GM18867 (cell line): ENCODE results near the gene FOXN1.
"Not testable (repeated sequence)": the region's sequence is repeated elsewhere in the genome, so short reads cannot be mapped to it uniquely, and the experiment has no call there.

Experiments
- ATAC-seq: cut with Tn5 transposase; IDR thresholded peaks from one replicate; pipeline ENCODE4 v1.9.1; 2021; ENCODE audit warnings: mild to moderate bottlenecking, moderate library complexity; ENCODE audit not compliant: unreplicated experiment

The FOXN1 gene

GRCh38 chr17:28499684-28500357, 6.3 kb upstream of the FOXN1 start:
- no peak for ATAC-seq

- ATAC-seq, result peak; percentile 69
Observed at GRCh38 chr17:28500712-28501379, 5.3 kb upstream of the FOXN1 start.

GRCh38 chr17:28501421-28502284, 4.5 kb upstream of the FOXN1 start:
- ATAC-seq, result no peak

- ATAC-seq, result no peak
Observed at GRCh38 chr17:28503420-28503819, 2.7 kb upstream of the FOXN1 start.

- ATAC-seq, result no peak
Observed at GRCh38 chr17:28506763-28507487, 777 bp downstream of the FOXN1 start.

- ATAC-seq, result no peak
Observed at GRCh38 chr17:28507567-28508203, 1.5 kb downstream of the FOXN1 start.

DNA sequence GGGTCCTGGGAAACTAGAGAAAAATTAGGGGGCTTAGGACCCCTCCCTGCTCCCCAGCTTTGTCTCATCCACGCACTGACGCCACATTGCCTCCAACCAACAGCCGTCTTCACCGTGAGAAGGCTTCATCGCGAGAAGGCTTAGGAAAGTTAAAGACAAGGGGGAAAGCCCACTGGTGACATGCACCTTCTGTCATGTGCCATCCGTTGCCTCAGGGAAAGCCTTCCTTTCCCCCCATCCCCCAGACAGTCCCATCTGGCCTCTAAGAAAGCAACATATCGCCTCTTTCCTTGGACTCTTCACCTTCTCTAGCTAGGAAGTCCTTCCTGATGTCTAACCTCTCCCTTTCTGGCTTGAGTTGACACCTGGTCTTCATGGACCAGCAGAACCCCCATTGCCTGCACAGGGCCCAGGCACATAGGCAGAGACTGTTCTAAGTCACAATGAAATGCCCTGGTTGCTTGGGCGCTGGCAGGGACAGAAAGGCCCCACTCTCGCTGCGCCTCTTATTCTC, 2.1 kb downstream of the FOXN1 start:
- ATAC-seq, result no peak

GRCh38 chr17:28509789-28510188, 3.6 kb downstream of the FOXN1 start:
- no peak for ATAC-seq

- ATAC-seq, result no peak
Observed at GRCh38 chr17:28511858-28512461, 5.8 kb downstream of the FOXN1 start.

- no peak for ATAC-seq
Observed at GRCh38 chr17:28513476-28513875, 7.3 kb downstream of the FOXN1 start.

DNA sequence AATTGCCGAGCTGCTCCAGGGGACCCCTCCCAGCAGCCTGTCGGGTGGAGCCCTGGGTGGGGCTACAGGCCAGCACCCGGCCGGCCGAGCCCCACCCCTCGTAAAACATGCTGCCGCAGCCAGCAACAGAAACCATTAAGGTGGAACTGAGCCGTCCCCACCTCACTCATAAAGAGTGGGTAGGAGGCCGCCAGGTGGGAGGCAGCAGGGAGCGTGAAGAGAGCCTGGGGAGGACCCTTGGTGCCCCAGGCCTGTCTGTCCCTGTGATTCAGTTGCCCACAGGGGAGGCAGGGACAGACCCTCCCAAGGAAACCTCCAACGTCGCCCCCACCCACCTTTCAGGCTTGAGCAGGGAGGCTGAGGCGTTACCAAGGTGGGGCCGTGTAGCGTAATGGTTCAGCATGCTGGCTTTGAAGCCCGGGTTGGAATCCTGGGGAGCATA, 8.4 kb downstream of the FOXN1 start:
- ATAC-seq, result no peak

DNA sequence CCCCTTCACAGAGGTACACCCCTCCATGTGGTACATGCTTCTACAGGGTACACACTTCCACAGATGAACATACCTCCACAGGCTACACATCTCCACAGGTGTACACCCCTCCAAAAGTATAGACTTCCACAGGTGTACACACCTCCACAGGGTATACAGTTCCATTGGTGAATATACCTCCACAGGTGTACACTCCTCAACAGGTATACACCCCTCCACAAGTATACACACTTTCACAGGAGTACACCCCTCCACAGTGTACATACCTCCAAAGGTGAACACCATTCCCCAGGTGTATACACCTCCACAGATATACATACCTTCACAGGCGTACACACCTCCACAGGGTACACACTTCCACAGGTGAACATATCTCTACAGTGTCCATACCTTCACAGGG, 9.4 kb downstream of the FOXN1 start:
- no peak for ATAC-seq

- no peak for ATAC-seq
Observed at GRCh38 chr17:28518132-28518531, 12.0 kb downstream of the FOXN1 start.

DNA sequence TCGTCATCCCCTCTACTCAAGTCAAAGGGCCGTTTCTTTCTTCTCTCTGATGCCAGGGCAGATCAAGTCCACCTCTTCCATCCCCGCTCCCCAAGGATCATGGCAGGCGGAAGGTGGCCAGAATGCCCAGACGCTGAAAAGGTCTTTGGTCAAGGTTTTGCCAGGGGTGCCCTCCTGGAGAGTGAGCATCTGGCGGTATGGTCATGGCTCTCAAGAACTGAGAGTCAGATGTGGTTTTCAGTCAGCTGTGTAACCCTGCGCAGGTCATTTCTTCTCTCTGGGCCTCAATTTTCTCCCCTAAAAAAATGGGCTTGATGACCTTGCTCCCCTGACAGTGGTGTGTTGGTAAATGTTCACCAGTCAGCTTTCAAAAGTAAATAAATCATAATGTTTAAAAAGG, 12.4 kb downstream of the FOXN1 start:
- no peak for ATAC-seq

DNA sequence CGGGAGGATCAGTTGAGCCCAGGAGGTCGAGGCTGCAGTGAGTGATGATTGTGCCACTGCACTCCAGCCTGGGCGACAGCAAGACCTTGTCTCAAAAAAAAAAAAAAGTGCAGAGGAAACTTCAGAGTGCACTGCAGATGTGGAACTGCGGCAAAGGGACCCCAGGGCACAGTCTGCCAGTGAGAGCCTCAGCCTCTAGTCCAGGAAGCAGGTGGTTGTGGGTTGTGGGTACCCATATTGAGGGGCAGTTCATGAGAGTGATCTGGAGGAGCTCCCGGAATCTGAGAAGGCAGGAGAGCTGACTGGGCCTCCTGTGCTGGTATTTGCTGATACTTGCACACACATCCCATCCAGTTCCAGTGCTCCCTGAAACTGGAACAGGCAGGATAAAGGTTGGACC, 13.1 kb downstream of the FOXN1 start:
- no peak for ATAC-seq

- ATAC-seq, result no peak
Observed at GRCh38 chr17:28520687-28521086, 14.5 kb downstream of the FOXN1 start.

DNA sequence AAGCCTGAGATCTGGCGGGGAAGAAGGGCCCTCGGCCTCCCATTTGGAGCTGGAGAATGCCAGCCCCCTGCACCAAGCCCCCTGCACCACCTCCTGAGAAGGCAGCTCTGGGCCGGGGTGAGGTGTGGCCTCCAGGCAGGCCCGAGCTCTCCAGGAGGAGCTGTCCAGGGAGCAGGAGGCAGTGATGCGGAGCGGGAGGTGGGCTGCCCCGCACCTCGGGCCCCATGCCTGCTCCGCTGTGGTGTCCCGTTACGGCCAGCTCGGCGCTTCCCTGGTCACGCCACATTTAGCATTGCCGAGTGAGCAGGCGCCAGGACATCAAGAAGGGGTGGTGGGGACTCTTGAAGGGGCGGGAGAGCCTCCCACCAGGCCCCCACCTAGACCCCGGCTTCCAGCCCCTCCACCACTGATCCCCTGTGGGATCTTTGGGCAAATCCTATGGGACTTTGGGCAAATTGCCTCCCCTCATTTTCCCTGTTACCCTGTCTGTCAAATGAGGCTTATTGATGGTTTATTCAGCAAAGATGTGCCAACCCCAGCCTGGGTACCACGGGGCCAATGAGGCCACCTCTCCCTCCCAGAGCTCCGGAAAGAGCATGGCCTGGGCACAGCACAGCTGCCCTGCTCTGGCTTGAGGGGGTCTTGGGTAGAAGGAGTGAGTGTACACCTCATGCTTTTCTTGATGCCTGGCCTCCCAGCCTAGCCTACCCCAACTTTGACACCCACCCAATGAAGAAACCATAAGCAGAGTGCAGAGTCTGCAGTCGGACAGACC, 15.3 kb downstream of the FOXN1 start:
- ATAC-seq, result no peak

DNA sequence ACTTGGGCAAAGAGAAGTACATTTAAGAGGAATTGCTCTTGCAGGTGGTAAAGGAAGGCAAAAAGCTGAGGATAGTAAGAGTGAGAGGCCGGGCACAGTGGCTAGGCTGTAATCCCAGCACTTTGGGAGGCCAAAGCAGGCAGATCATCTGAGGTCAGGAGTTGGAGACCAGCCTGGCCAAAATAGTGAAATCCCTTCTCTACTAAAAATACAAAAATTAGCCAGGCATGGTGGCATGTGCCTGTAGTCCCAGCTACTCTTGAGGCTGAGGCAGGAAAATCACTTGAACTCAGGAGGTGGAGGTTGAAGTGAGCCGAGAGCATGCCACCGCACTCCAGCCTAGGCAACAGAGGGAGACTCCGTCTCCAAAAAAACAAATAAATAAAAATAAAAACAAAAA, 16.1 kb downstream of the FOXN1 start:
- ATAC-seq, result not testable (repeated sequence)

DNA sequence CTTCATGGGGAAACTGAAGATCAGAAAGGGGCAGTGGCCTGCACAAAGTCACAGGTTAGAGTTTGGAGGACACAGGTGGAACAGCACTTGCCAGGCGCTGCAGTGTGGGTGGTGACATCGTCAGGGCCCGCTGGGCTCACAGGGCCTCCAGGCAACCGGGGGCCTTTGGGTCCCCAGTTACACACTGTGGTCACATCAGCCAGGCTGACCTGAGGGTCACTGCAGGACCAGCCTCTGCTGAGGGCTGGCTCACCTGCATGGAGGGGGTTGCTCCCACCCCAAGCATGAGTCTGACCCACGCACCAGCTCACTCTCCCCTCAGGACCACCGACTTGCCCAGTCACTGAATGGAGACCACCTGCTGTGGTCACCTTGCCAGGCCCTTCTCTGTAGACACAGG, 17.0 kb downstream of the FOXN1 start:
- no peak for ATAC-seq
